Measurements from ENCODE around the gene ZFYVE21. TPM values are rescaled to one million over a fixed set of nuclear protein-coding genes. Genes with fewer than 3 reads are reported as not detected.

Gene ZFYVE21
- polyA plus RNA-seq, 3 donors = 50.5 to 57.5 (median 55.3) TPM

DNA sequence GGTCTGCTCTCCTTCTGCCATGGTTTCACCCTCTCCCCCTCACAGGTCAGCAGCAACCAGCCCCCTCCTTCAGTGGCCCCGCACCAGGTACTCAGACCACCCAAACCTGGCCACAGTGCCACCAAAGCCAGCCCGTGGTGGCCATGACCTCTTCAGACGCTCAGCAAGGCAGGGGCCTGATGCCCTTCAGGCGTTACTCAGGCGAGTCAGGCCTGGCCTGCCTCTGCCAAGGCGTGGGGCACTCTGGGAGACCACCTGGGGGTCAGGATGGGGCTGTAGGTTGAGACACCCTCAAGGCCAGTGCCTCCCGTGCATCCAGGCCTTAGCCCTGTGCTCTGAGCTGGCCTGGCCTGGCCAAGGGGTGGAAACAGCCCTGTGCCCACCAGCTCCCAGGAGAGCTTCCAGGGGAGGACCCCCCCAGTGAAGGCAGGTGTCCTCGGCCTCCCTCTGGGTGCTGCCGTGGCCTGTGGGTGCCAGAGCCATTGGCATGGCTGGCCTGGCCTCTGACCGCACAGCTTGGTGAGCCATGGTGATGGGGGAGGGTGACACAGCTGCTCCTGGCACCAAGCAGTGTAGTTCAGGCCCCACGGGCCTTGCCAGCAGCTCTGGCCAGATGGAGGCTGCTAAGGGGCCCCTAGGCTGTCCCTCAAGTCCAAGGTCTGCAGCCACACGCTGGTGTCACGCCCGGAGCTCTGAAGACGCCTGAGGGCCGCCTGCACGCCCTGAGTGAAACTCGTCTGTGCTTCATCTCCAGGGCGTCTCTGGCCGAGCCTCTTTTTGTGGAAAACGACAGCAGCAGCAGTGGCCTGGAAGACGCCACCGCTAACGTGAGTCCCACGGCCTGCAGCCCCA, 15.5 kb upstream of the ZFYVE21 start:
- DNase-seq (ENCODE audit: extremely low read depth in 1 of 11, low read depth in 9 of 11, low spot score in 4 of 11) = no peak

GRCh38 chr14:103700753-103701490, 14.7 kb upstream of the ZFYVE21 start:
- DNase-seq (ENCODE audit: extremely low read depth in 1 of 11, low read depth in 9 of 11, low spot score in 4 of 11) = no peak

- DNase-seq (ENCODE audit: extremely low read depth in 1 of 11, low read depth in 9 of 11, low spot score in 4 of 11) = no peak
Observed at GRCh38 chr14:103702095-103702494, 13.5 kb upstream of the ZFYVE21 start.

DNA sequence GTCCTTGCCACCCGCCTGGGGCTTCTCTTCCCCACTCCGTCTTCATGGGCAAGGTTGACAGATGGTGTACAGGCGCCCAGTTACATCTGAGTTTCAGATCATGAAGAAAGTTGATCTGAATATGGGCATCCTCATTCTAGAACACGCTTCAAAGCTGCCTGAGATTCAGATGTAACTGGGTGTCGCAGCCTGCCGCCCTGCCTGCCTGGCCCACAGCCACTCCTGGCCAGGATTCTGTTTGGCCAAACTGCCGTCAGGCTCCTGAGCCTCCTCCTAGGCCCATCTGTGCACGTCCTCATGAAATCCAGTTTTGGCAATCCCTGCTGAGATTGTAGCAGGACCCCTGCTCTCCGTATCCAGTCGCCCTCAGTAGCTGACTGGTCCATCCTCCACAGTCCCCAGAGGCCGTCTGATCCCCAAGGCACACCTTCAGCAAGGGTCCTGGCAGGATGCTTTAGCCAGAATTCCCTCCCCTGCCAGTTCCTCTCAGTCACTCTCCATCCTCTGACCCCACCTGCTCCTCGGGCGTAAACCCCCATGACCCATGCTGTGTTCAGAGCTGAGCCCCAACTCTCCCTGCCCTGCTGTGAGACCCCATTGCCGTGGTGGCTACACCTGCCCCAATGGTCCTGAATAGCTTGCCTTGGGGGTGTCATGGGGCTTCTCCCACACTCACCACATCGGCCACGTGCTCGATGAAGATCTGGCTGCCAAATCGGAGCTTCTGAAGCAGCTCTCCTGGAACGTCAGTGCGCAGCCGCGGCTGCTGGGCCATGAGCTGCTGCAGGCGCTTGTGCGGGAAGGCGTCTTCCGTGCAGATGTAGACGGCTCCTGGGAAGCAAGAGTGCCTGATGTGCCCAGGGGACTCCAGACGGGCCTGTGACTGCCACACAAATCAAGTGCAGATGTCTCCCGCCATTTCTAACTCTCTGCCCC, 12.8 kb upstream of the ZFYVE21 start:
- no peak for DNase-seq (ENCODE audit: extremely low read depth in 1 of 11, low read depth in 9 of 11, low spot score in 4 of 11)

GRCh38 chr14:103703433-103704385, 11.9 kb upstream of the ZFYVE21 start:
- DNase-seq (ENCODE audit: extremely low read depth in 1 of 11, low read depth in 9 of 11, low spot score in 4 of 11) = no peak

DNA sequence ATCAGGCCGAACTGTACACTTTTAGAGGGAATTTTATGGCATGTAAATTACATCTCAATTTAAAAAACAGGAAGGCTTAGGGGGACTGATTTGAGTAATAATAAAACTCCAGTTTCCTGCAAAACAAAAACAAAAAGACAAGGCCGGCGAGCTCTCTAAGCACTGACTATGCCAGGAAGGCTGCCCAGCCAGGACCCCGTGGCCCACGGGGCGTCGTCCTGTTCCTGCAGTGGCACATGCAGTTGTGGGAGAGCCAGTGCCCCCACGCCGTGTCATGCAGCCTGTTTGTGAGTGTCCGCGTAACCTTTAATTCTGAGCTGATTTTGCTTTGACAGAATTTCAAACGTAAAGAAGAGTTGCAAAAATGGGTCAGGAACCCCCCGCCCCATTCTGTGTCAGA, 10.9 kb upstream of the ZFYVE21 start:
- DNase-seq (ENCODE audit: extremely low read depth in 1 of 11, low read depth in 9 of 11, low spot score in 4 of 11) = no peak

DNA sequence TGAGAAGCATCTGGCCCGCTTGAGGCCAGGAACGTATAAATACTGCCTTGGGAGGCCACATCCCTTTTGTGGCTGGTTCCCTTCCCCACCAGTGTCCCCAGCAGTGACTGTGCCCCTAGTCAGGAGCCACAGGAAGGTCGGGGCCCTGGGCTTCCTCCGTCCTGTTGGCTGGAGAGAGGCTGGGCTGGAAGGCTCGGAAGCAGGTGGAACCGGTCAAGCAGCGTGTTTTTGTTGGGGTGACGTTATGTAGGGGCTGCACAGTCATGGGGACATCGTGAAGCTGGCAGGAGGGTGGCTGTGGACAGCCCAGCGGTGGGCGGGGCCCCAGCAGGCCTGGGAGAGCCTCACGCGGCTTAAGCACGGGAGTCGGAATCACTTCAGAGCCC, 10.5 kb upstream of the ZFYVE21 start:
- peak in 1 of 11 donors; percentile 38 for DNase-seq (ENCODE audit: extremely low read depth in 1 of 11, low read depth in 9 of 11, low spot score in 4 of 11)

GRCh38 chr14:103705504-103706284, 9.9 kb upstream of the ZFYVE21 start:
- no peak for DNase-seq (ENCODE audit: extremely low read depth in 1 of 11, low read depth in 9 of 11, low spot score in 4 of 11)

DNA sequence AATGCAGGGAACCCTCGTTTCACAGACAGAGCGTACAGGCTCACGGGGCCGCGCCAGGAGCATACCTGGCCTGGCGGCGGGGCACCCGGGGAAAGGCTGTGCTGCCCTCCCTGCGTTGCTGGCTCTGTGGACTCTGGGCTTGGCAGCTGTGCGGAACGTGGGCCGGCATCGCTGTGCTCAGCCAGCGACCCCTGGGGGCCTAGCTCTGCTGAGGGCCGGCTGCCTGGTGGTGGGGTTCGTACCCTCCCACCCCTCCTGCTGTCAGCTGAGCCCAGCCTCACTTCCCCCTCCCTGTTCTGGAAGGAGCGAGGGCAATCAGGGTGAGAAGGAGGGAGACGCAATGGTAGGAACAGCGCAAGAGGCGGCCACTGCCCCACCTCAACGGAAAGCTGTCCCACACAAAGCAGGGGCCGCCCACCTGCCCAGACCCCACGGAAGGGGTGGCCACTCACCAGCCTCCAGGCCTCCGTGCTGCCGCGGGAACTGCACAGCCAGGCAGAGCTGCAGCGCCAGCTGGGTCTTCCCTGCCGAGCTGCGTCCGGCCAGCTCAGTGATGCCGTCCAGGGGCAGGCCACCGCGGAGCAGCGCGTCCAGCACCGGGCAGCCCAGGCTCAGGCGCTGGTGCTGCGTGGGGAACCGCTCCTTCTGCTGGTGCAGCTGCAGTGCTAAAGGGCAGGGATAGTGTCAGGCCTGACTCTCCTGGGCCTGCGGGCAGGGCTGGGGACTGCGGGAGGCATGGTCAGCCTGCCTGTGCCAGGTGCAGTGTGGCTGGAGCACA, 8.9 kb upstream of the ZFYVE21 start:
- no peak for DNase-seq (ENCODE audit: extremely low read depth in 1 of 11, low read depth in 9 of 11, low spot score in 4 of 11)

GRCh38 chr14:103707329-103708263, 8.0 kb upstream of the ZFYVE21 start:
- no peak for DNase-seq (ENCODE audit: extremely low read depth in 1 of 11, low read depth in 9 of 11, low spot score in 4 of 11)

DNA sequence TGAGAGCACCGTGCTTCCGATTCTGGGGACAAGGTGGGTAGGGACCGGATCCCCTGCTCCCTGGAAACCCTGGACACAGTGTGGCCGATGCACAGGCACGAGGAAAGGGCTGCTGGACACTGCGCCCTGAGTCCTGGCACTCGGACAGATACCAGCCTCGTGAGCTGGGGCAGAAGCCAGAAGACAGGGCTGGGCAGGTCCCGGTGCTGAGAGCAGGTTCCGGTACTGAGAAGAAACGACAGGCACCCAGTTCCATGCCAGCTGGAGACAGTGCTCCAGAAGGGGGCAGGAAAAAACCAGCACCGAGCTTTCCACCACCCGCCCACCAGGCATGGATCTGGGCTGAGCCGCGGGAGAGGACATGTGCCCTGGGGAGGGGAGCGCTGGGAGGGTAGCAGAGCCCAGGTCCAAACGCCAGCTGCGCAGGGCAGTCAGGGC, 6.8 kb upstream of the ZFYVE21 start:
- DNase-seq (ENCODE audit: extremely low read depth in 1 of 11, low read depth in 9 of 11, low spot score in 4 of 11) = no peak

GRCh38 chr14:103709814-103710213, 5.8 kb upstream of the ZFYVE21 start:
- no peak for DNase-seq (ENCODE audit: extremely low read depth in 1 of 11, low read depth in 9 of 11, low spot score in 4 of 11)

GRCh38 chr14:103710771-103711377, 4.7 kb upstream of the ZFYVE21 start:
- no peak for DNase-seq (ENCODE audit: extremely low read depth in 1 of 11, low read depth in 9 of 11, low spot score in 4 of 11)

DNA sequence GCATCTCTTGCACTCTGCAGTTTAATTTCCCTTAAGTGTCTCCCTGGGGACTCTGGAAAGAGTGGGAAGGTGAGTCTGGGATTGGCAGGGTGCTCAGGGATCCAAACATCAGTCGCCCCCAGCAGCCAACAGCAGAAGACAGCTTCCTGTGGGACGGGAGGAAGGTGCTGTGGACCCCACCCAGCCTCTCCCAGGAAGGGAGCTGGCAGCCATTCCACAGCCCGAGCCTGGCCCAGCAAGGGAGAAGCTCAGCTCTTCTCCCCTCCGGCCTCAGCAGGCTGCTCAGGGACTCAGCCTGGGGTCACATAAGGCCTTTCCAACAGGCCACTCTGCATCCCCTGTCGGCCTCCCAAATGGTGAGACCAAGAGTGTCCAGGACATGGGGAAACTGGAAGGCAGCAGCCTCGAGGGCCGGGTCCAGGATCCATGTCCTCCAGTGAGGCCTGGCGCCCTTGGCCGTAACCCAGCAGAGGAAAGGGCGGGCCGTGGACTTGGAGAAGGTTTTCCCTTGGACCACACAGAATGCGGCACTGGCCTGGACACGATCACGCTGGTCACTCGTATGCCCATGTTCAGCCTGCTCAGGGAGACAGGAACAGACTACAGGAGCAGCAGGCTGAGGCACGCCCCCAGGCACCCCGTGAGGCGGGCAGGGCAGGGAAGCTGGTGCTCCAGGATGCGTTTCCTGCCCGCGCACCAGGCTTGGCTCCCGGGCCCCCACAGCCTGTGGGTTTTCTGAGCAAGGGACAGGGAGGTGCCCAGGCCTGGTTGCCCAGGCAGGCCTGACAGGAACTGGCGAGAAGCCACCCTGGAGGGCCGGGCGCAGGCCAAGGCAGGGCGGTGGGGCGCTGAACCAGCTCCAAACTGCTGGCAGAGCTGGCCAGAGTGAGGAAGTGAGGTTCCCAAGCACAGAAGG, 3.8 kb upstream of the ZFYVE21 start:
- no peak for DNase-seq (ENCODE audit: extremely low read depth in 1 of 11, low read depth in 9 of 11, low spot score in 4 of 11)
